22Rv1 (cell line): ENCODE results near the gene MFSD8.

Experiments
- ZFX ChIP-seq: fragments of 450-650 bp; IDR thresholded peaks from 2 replicates; pipeline ENCODE4 v1.6.1; 2017; ENCODE audit warnings: antibody characterized with exemption, borderline replicate concordance
- TF ChIP-seq, protein P1 (sequence below): fragments of 450-650 bp; IDR thresholded peaks from 2 replicates; pipeline ENCODE4 v1.5.1; 2017; ENCODE audit warnings: mild to moderate bottlenecking

DNA sequence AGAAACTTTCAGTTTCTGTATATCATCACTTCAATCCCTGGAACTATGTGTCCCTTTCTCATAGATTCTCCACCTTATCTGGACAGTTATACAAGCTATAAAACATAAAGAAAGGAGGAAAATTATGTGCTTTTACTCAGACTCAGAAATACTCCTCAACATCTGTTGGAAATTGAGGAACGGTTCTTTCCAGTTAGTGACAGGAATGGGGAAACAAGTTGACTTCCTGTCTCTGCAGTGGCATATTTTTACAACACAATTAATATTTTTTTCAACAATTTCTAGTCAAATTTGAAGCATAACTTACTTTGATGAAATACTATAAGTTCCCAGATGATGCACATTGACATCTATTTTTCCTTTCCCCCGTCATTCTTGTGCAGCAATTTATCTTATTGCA lies 28.2 kb upstream of the MFSD8 start:
- TF ChIP-seq, protein P1, sequence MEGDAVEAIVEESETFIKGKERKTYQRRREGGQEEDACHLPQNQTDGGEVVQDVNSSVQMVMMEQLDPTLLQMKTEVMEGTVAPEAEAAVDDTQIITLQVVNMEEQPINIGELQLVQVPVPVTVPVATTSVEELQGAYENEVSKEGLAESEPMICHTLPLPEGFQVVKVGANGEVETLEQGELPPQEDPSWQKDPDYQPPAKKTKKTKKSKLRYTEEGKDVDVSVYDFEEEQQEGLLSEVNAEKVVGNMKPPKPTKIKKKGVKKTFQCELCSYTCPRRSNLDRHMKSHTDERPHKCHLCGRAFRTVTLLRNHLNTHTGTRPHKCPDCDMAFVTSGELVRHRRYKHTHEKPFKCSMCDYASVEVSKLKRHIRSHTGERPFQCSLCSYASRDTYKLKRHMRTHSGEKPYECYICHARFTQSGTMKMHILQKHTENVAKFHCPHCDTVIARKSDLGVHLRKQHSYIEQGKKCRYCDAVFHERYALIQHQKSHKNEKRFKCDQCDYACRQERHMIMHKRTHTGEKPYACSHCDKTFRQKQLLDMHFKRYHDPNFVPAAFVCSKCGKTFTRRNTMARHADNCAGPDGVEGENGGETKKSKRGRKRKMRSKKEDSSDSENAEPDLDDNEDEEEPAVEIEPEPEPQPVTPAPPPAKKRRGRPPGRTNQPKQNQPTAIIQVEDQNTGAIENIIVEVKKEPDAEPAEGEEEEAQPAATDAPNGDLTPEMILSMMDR = no peak
- no peak for TF ChIP-seq ZFX
